SH-SY5Y (cell line): Measurements from ENCODE around the gene EEFSEC.

Experiments
- GATA2 ChIP-seq: IDR thresholded peaks from 2 replicates; pipeline ENCODE4 v1.6.1; 2011; ENCODE audit warnings: mild to moderate bottlenecking, low read depth, low read length
- GATA3 ChIP-seq: IDR thresholded peaks from 2 replicates; pipeline ENCODE4 v1.6.1; 2011; ENCODE audit warnings: low read depth, mild to moderate bottlenecking, low read length, moderate library complexity

DNA sequence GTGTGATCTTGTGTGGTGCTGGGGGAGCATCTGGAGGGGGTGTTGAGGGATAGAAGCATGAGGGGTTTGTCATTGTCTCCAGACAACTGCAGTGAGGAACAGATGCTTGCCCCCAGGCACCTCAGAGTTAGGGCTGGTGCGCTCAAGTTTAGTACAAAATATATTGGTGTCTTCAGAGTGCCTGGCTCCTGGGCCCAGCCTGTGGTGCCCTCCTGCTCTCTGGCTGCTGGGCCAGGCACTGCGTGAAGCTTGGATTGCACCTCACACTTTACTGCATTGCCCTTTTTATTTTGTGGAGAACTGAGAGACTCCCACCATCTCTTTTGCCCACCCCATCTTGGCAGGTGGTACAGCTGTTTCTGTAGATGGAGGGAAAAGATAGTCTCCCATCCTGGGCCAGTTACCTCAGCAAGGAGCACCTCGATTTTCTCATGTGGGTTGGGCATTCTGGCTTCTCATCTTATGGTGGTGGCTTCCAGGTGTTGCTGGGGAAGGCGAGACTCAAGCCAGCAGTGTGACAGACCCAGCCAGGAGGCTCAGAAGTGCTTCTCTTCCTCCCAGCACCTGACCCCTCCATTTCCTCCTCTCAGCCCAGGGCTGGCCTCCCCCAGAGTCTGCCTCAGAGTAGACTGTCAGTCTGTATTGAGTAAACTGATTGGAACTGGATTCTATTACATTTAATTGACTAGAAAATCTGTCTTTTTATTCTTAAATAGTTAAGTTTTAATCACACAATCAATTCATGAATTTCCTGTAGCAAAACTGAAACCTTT is 173.0 kb downstream of the EEFSEC start:
- TF ChIP-seq GATA3 (no peak), GATA2 (no peak)
